ENCODE measurements around the gene RITA1. TPM values are rescaled to one million over a fixed set of nuclear protein-coding genes. Genes with fewer than 3 reads are reported as not detected.

RITA1 gene
- total RNA-seq, 6 experiments from 2014 or later, result 11.1 to 33.0 (median 22.3) TPM

DNA sequence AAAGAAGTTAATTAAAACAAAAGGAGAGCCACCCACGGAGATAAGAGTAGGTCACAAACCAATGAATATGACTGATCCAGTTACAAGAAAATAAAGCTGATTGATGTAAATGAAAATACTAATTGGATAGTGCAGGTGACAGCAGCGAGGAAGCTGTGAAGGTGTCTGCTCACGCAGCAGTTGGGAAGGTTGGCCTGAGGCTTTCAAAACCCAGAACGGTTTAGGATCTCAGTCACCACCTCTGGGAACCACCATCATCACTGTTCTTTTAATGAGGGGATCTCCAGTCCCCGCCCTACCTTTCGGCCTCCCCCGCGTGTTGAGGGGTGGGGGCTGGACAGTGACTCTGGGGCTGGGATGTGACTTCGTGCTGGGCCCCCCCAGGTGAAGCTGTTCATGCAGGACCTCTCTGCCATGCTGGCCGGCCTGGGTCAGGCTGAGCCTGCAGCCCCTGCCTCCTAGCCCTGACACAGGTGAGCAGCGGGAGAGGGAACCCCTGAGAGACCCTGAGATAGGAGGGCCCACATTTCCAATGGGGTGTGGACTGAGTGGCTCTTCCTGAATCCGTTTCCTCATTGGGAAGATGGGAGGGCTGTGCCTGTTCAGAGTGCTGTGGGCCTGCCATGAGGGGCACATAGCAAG, 28.2 kb upstream of the RITA1 start:
- 88% methylated on average over 4 of the region's 12 CpGs for WGBS (ENCODE audit: insufficient coverage, low coverage, low lambda C conversion rate, missing lambda C conversion rate)
- Histone ChIP-seq H3K4me3 (no peak overlapping the region), H3K27me3 (no peaks in the 10 kb centered on the region), H3K27ac (no peak overlapping the region), H3K4me1 (peaks cover 0 to 21% (median 3%) of the 10 kb centered on the region in 4 donors), H3K9me3 (no peaks in the 10 kb centered on the region), H3K36me3 (peaks cover 0 to 26% (median 5%) of the 10 kb centered on the region in 4 donors)
- TF ChIP-seq CTCF (IDR thresholded peaks at IDR 0.05) (no peak), POLR2A (IDR thresholded peaks at IDR 0.05) (no peak)
- intact Hi-C loops (cut with DNase I), result no loop called here
- ATAC-seq, result no peak
- no peak for DNase-seq

DNA sequence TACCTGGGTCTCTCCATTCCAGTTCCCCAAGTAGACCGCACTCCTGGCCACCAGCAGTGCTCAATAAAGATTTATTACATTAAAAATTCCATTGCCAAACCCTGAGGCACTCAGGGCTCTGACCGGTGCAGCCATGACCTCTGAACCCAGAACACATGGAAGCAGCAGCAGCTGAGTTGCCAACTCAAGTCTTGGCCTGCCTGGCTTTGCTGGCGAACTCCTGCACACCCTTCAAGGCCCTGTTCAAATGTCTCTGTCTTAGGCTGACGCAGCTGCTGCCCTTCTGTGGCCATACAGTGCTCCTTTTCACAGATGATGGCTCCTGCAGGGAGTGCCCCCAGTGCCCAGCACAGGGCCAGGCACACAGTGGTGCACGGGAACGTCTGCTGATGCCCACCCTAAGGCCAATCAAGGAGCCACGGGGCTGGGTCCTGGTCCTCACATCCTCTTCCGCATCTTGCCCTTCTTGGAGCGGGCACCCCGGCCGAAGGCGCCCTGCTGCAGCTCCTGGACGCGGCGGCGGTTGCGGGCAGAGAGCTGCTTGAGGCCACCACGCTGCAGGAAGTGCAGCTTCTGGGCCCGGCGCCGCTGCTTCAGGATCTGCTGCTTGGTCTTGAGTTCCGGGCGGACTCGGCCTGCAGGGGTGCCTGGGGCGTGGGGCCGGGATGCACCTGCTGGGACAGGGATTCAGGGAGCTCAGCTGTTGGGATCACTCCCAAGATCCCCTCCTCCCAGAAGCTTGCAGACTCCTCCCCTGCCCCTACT, 26.9 kb upstream of the RITA1 start:
- ATAC-seq, result peak in 1 of 4 donors; percentile 33
- H3K36me3 ChIP-seq, result peaks cover 0 to 30% (median 5%) of the 10 kb centered on the region in 4 donors
- H3K27ac ChIP-seq, result no peak overlapping the region
- TF ChIP-seq POLR2A (IDR thresholded peaks at IDR 0.05) (no peak), CTCF (IDR thresholded peaks at IDR 0.05) (no peak)
- no peaks in the 10 kb centered on the region for H3K27me3 ChIP-seq
- H3K4me3 ChIP-seq, result no peak overlapping the region
- intact Hi-C loops (cut with DNase I), result no loop called here
- H3K9me3 ChIP-seq, result no peaks in the 10 kb centered on the region
- WGBS (ENCODE audit: insufficient coverage, low coverage, low lambda C conversion rate, missing lambda C conversion rate), result 72% methylated on average over 4 of the region's 26 CpGs
- H3K4me1 ChIP-seq, result peaks cover 0 to 12% (median 0%) of the 10 kb centered on the region in 4 donors
- no peak for DNase-seq

- intact Hi-C loops (cut with DNase I), result no loop called here
- 40% methylated on average over 1 of the region's 7 CpGs for WGBS (ENCODE audit: insufficient coverage, low coverage, low lambda C conversion rate, missing lambda C conversion rate)
- H3K27me3 ChIP-seq, result no peaks in the 10 kb centered on the region
- H3K4me3 ChIP-seq, result no peak overlapping the region
- TF ChIP-seq POLR2A (IDR thresholded peaks at IDR 0.05) (no peak), CTCF (IDR thresholded peaks at IDR 0.05) (no peak)
- no peak overlapping the region for H3K27ac ChIP-seq
- H3K36me3 ChIP-seq, result peaks cover 0 to 40% (median 10%) of the 10 kb centered on the region in 4 donors
- no peaks in the 10 kb centered on the region for H3K9me3 ChIP-seq
- ATAC-seq (no peak), DNase-seq (no peak)
- peaks cover 0 to 7% (median 0%) of the 10 kb centered on the region in 4 donors for H3K4me1 ChIP-seq
Measured at GRCh38 chr12:113159937-113160336, 25.6 kb upstream of the RITA1 start.

- Histone ChIP-seq H3K9me3 (no peaks in the 10 kb centered on the region), H3K4me3 (no peak overlapping the region), H3K36me3 (peaks cover 0 to 52% (median 16%) of the 10 kb centered on the region in 4 donors), H3K27me3 (no peaks in the 10 kb centered on the region), H3K27ac (no peak overlapping the region), H3K4me1 (peaks cover 0 to 7% (median 0%) of the 10 kb centered on the region in 4 donors)
- DNase-seq (no peak), ATAC-seq (no peak)
- intact Hi-C loops (cut with DNase I), result no loop called here
- 78% methylated on average over 16 of the region's 26 CpGs for WGBS (ENCODE audit: insufficient coverage, low coverage, low lambda C conversion rate, missing lambda C conversion rate)
- TF ChIP-seq CTCF (IDR thresholded peaks at IDR 0.05), result no peak
- TF ChIP-seq POLR2A (IDR thresholded peaks at IDR 0.05), result no peak
Measured at GRCh38 chr12:113161415-113162016, 24.0 kb upstream of the RITA1 start.

Measured in right lobe of liver (tissue), 6 donors.